Esophagus muscularis mucosa (tissue), 3 donors: ENCODE data around the gene CST11.

Experiments used
- POLR2AphosphoS5 ChIP-seq, 2 donors: sonication (generic); formaldehyde crosslinking; IDR thresholded peaks; one replicate each; pipeline ENCODE4 v1.6.1; 2017; ENCODE audit warnings: antibody characterized with exemption in 2 of 2
- TF ChIP-seq, protein P1 (sequence below), 3 experiments: fragments of 200-600 bp in 2 of 3; fragments of 450-650 bp in 1 of 3; sonication (generic) in 2 of 3; IDR thresholded peaks; one replicate each; pipeline ENCODE4 v1.5.1; 2017 to 2019; ENCODE audit warnings: antibody characterized with exemption in 3 of 3, mild to moderate bottlenecking in 2 of 3, moderate library complexity in 1 of 3

DNA sequence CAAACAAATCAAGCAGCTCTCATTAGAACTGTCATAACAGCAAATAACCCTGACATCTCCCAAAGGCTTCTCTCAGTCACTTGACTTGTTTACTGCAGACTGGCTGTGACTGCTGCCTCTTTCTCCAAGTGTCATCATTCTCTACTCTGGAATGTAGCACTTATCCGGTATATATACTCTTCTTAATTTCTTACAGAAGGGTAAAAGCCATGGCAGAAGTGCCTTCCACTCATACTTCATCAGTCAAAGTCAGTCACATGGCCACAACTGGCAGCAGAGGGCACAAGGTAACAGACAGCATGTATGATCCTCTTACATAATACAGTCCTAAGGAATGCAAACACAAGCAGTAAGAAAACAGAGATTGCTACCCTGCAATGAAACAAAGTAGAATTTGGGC lies 40.6 kb downstream of the CST11 start:
- TF ChIP-seq, protein P1, sequence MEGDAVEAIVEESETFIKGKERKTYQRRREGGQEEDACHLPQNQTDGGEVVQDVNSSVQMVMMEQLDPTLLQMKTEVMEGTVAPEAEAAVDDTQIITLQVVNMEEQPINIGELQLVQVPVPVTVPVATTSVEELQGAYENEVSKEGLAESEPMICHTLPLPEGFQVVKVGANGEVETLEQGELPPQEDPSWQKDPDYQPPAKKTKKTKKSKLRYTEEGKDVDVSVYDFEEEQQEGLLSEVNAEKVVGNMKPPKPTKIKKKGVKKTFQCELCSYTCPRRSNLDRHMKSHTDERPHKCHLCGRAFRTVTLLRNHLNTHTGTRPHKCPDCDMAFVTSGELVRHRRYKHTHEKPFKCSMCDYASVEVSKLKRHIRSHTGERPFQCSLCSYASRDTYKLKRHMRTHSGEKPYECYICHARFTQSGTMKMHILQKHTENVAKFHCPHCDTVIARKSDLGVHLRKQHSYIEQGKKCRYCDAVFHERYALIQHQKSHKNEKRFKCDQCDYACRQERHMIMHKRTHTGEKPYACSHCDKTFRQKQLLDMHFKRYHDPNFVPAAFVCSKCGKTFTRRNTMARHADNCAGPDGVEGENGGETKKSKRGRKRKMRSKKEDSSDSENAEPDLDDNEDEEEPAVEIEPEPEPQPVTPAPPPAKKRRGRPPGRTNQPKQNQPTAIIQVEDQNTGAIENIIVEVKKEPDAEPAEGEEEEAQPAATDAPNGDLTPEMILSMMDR (IDR thresholded peaks at IDR 0.05), result no peak
- no peak for TF ChIP-seq POLR2AphosphoS5 (IDR thresholded peaks at IDR 0.05)
